VCaP (cell line): Measurements from ENCODE around the gene CEBPZ.

ENCODE experiments used
- H3K27ac ChIP-seq: fragments of 450-650 bp; 2 replicates; pipeline ENCODE4 v1.5.1; 2017
- CTCF ChIP-seq: fragments of 450-650 bp; conservative IDR thresholded peaks from 2 replicates; pipeline ENCODE4 v1.5.1; 2017; ENCODE audit warnings: mild to moderate bottlenecking, moderate library complexity

CEBPZ gene

GRCh38 chr2:37189452-37190153 is 41.8 kb downstream of the CEBPZ start:
- no peak for TF ChIP-seq CTCF
- H3K27ac ChIP-seq, result no peak overlapping the region

- H3K27ac ChIP-seq, result no peak within 1 kb of the TSS
- TF ChIP-seq CTCF, result no peak
Observed at GRCh38 chr2:37188570-37188969, 42.8 kb downstream of the CEBPZ start, which contains the start of gene SULT6B1. Gene SULT6B1 (minus strand): TSS chr2:37188670. CDS start chr2:37188640, 30 bp downstream.

DNA sequence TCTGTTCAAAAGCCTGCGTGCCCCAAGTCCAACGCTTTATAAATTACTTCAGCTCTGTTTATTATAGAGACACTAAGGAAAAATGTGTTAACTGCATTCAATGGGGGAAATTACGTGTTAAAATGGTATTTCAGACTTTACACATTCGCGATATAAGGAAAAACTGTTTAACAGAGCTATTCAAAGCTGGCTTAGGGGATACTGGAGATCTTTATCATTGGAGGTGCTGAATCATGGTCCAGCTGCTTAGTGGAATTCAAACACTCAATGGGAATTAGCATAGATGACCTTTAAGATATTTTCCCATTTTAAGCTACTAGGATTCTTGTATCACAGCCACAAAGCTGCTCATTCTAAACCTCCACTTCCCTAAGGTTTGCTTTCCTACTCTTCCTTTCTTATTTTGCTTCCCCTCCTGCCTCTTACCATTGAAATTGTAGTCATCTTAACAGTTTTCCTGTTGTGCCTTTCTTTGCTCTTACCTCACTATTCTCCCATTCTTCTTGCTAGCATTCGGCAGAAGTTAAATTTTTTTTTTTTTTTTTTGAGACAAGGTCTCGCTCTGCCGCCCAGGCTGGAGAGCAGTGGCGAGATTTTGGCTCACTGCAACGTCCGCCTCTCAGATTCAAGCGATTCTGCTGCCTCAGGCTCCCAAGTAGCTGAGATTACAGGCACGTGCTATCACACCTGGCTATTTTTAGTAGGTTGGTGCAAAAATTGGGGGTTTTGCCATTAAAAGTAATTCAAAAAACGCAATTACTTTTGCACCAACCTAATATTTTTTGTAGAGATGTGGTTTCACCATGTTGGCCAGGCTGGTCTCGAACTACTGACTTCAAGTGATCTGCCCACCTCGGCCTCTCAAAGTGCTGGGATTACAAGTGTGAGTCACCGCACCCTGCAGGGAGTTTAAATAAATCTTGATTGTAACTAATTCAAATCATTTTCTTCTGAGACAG is 49.4 kb downstream of the CEBPZ start:
- no peak for TF ChIP-seq CTCF

DNA sequence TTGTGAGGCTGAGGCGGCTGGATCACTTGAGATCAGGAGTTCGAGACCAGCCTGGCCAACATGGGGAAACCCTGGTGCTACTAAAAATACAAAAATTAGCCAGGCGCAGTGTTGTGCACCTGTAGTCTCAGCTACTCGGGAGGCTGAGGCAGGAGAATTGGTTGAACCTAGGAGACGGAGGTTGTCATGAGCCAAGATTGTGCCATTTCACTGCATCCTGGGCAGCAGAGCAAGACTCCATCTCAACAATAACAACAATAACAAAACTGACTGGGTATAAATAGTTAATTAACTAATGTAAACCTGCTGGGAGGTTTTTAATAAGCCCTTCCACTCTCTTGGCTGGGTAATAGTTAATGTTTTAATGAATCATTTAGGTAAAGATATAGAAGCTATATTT is 50.8 kb downstream of the CEBPZ start:
- TF ChIP-seq CTCF, result no peak
- H3K27ac ChIP-seq, result no peak overlapping the region

More for the DNA sequence above, 49.4 kb downstream of the CEBPZ start:
- no peak overlapping the region for H3K27ac ChIP-seq

DNA sequence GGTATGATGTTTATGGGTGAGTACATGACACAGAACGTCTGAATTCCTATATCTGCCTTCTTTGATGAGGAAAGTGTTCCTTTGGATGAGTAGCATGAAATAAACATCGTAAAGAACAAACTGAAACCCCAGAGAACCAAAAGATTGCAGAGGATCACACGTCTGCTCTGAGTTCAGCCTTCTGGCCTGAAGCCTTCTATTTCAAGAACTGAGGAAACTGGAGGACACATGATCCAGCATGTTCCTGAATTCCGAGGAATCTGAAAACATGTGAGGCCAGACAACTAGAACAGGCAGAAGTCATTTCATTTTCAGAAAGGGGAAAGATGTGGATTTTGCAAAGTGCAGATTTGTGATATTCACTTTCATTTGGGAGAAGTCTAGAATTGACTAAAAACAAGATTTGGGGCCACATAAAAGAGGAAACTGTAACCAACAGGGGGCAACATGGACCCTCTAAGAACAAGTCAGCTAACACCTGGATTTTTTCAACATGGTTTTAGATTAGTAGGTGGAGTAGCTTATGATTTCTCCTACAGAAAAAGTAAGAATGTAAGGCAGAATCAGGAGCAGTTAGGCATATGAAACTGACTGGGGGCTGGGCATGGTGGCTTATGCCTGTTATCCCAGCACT is 51.3 kb downstream of the CEBPZ start:
- no peak for TF ChIP-seq CTCF
- no peak overlapping the region for H3K27ac ChIP-seq

- H3K27ac ChIP-seq, result no peak overlapping the region
Observed at GRCh38 chr2:37173741-37174140, 57.7 kb downstream of the CEBPZ start.

More at GRCh38 chr2:37173741-37174140, 57.7 kb downstream of the CEBPZ start:
- TF ChIP-seq CTCF, result no peak
